HCT116 (cell line): ENCODE results near the gene ITK. TPM values are rescaled to one million over a fixed set of nuclear protein-coding genes. Genes with fewer than 3 reads are reported as not detected.

Experiments
- ATAC-seq: fragments of 200-7000 bp; cut with Tn5 transposase; 2 replicates; pipeline ENCODE4 v1.9.1; 2020; ENCODE audit warnings: mild to moderate bottlenecking, moderate library complexity
- BruUV-seq: library from RNA; stranded (reverse); fragments of 400-500 nt; replicated peaks from 2 replicates; lab custom pipeline; 2021; lab: Mats Ljungman, UMichigan
- CTCF ChIA-PET: fragments of 300-600 bp; sonication (Branson Sonifier 250); formaldehyde crosslinking; loops from one replicate; lab custom pipeline; 2021; ENCODE audit warnings: antibody characterized with exemption; lab: Charles Lee
- POLR2A ChIA-PET: fragments of 300-600, 350-600 bp; sonication (Branson Sonifier 250); formaldehyde crosslinking; loops from one replicate; lab custom pipeline; 2021; ENCODE audit warnings: antibody characterized with exemption; lab: Charles Lee
- RAD21 ChIA-PET, 2 experiments: fragments of 300-600 bp; sonication (Branson Sonifier 250); formaldehyde crosslinking; loops; one replicate each; lab custom pipeline; 2023; ENCODE audit warnings: low total read pairs in 2 of 2; ENCODE audit not compliant: uncharacterized antibody in 2 of 2, unreplicated experiment in 2 of 2, low non-redundant PET in 1 of 2; lab: Charles Lee
- DNase-seq: peaks from one replicate; pipeline ENCODE4 v3.0.0-alpha.2; 2010; ENCODE audit warnings: low read depth, low spot score
- H2AFZ ChIP-seq: fragments of 200-600 bp; shearing (Covaris generic), sonication (generic); 2 replicates; pipeline ENCODE4 v1.6.1; 2017; ENCODE audit warnings: low read depth, mixed run types, mixed read lengths, antibody characterized with exemption, low read length; ENCODE audit not compliant: poor library complexity, severe bottlenecking
- H3K27ac ChIP-seq: 2 replicates; pipeline ENCODE4 v1.5.1; 2012; ENCODE audit warnings: low read depth, low read length
- H3K27me3 ChIP-seq: fragments of 200-600 bp; sonication (generic); 2 replicates; pipeline ENCODE4 v1.6.1; 2016; ENCODE audit warnings: mixed run types, low read length, mixed read lengths; ENCODE audit not compliant: insufficient read depth
- H3K36me3 ChIP-seq, 2 experiments: fragments of 200-500 bp in 1 of 2; fragments of 200-600 bp in 1 of 2; sonication (Bioruptor generic) in 1 of 2; sonication (generic) in 1 of 2; 2 replicates each; pipeline versions ENCODE4 v1.5.1 to v1.6.1; 2014 to 2016; ENCODE audit warnings: low read length in 2 of 2, inconsistent platforms in 1 of 2, mixed read lengths in 1 of 2, mixed run types in 1 of 2; ENCODE audit not compliant: insufficient read depth in 2 of 2, control insufficient read depth in 1 of 2
- H3K4me1 ChIP-seq, 2 experiments: fragments of 200-600 bp in 1 of 2; sonication (generic) in 1 of 2; 2 replicates each; pipeline versions ENCODE4 v1.5.1 to v1.6.1; 2012 to 2017; ENCODE audit warnings: low read length in 2 of 2, inconsistent platforms in 1 of 2, mild to moderate bottlenecking in 1 of 2, mixed read lengths in 1 of 2, mixed run types in 1 of 2, moderate library complexity in 1 of 2; ENCODE audit not compliant: insufficient read depth in 2 of 2, control insufficient read depth in 1 of 2
- H3K4me2 ChIP-seq: fragments of 200-600 bp; sonication (generic); 2 replicates; pipeline ENCODE4 v1.6.1; 2017; ENCODE audit warnings: mixed run types, low read length, mixed read lengths
- H3K4me3 ChIP-seq, 2 experiments: fragments of 200-600 bp in 1 of 2; sonication (generic) in 1 of 2; replicated peaks in 1 of 2; 2 replicates each; pipeline ENCODE4 v1.5.1; 2011 to 2016; ENCODE audit warnings: low read length in 2 of 2, control low read depth in 1 of 2, low read depth in 1 of 2, mild to moderate bottlenecking in 1 of 2, mixed read lengths in 1 of 2, mixed run types in 1 of 2
- H3K79me2 ChIP-seq: fragments of 200-600 bp; sonication (generic); 2 replicates; pipeline ENCODE4 v1.6.1; 2017; ENCODE audit warnings: mild to moderate bottlenecking, mixed run types, low read length, moderate library complexity, mixed read lengths; ENCODE audit not compliant: insufficient read depth
- H3K9ac ChIP-seq: fragments of 200-600 bp; sonication (generic); 2 replicates; pipeline ENCODE4 v1.6.1; 2016; ENCODE audit warnings: low read length, mixed read lengths
- H3K9me2 ChIP-seq: fragments of 200-600 bp; sonication (generic), shearing (Covaris generic); 2 replicates; pipeline ENCODE4 v1.6.1; 2017; ENCODE audit warnings: mixed run types, mild to moderate bottlenecking, moderate library complexity; ENCODE audit not compliant: insufficient read depth
- H3K9me3 ChIP-seq, 2 experiments: fragments of 200-500 bp in 1 of 2; fragments of 200-600 bp in 1 of 2; sonication (Bioruptor generic) in 1 of 2; sonication (generic) in 1 of 2; 2 replicates each; pipeline ENCODE4 v1.6.1; 2014 to 2017; ENCODE audit warnings: low read length in 2 of 2, mixed read lengths in 2 of 2, inconsistent platforms in 1 of 2, low read depth in 1 of 2, mild to moderate bottlenecking in 1 of 2, mixed run types in 1 of 2, moderate library complexity in 1 of 2; ENCODE audit not compliant: control insufficient read depth in 1 of 2, insufficient read depth in 1 of 2
- H4K20me1 ChIP-seq: fragments of 200-600 bp; sonication (generic), shearing (Covaris generic); 2 replicates; pipeline ENCODE4 v1.6.1; 2017; ENCODE audit warnings: mixed run types, mild to moderate bottlenecking, moderate library complexity; ENCODE audit not compliant: insufficient read depth
- CEBPB ChIP-seq: IDR thresholded peaks from 2 replicates; pipeline ENCODE4 v1.6.1; 2012; ENCODE audit warnings: low read depth
- EZH2 ChIP-seq: fragments of 200-600 bp; sonication (generic); IDR thresholded peaks from 2 replicates; pipeline ENCODE4 v1.6.1; 2017; ENCODE audit warnings: antibody characterized with exemption, mixed run types
- FOSL1 ChIP-seq: IDR thresholded peaks from 2 replicates; pipeline ENCODE4 v1.6.1; 2012; ENCODE audit warnings: low read depth
- POLR2A ChIP-seq: IDR thresholded peaks from 2 replicates; pipeline ENCODE4 v1.7.0; 2011; ENCODE audit warnings: borderline replicate concordance; ENCODE audit not compliant: insufficient read depth, insufficient read length; ENCODE audit errors: extremely low read depth
- POLR2AphosphoS5 ChIP-seq: IDR thresholded peaks from 2 replicates; pipeline ENCODE4 v1.6.1; 2011; ENCODE audit warnings: mild to moderate bottlenecking, low read depth, low read length, moderate library complexity
- SP1 ChIP-seq: IDR thresholded peaks from 2 replicates; pipeline ENCODE4 v1.6.1; 2012; ENCODE audit warnings: low read depth
- TCF7L2 ChIP-seq: IDR thresholded peaks from 2 replicates; pipeline ENCODE4 v1.7.0; 2011; ENCODE audit warnings: borderline replicate concordance, inconsistent platforms; ENCODE audit not compliant: insufficient read depth, insufficient read length; ENCODE audit errors: extremely low read depth
- YY1 ChIP-seq: IDR thresholded peaks from 2 replicates; pipeline ENCODE4 v1.6.1; 2011; ENCODE audit warnings: low read length, low read depth, moderate library complexity, mild to moderate bottlenecking; ENCODE audit not compliant: insufficient replicate concordance; ENCODE audit errors: extremely low read depth
- ZFX ChIP-seq: fragments of 450-650 bp; IDR thresholded peaks from 2 replicates; pipeline ENCODE4 v1.6.1; 2017
- intact Hi-C: fragments of 100-400 bp; cut with micrococcal nuclease; formaldehyde crosslinking; loops from 2 replicates; pipeline ENCODE4 v1.10.0; 2022
- total RNA-seq: library from RNA; stranded (reverse); gene quantifications from one replicate; pipeline ENCODE4 v1.2.1, GENCODE V29; 2021; ENCODE audit not compliant: unreplicated experiment
- TF ChIP-seq, protein P1 (sequence below): IDR thresholded peaks from 2 replicates; pipeline ENCODE4 v1.6.1; 2012; ENCODE audit warnings: low read depth
- TF ChIP-seq, protein P2 (sequence below): IDR thresholded peaks from 2 replicates; pipeline ENCODE4 v1.6.1; 2011; ENCODE audit warnings: mild to moderate bottlenecking, low read length, moderate library complexity; ENCODE audit not compliant: insufficient replicate concordance; ENCODE audit errors: extremely low read depth

Gene ITK
- total RNA-seq, 1 experiment from 2014 or later: 0.37 TPM

- no peaks in the 10 kb centered on the region for H3K9me2 ChIP-seq
- intact Hi-C loops: no loop called here
- no peaks in the 10 kb centered on the region for H3K79me2 ChIP-seq
- H3K27ac ChIP-seq: no peak overlapping the region
- ChIA-PET RAD21 (no interaction called here), CTCF (no interaction called here), POLR2A (no interaction called here)
- H3K36me3 ChIP-seq: no peaks in the 10 kb centered on the region
- H4K20me1 ChIP-seq: no peaks in the 10 kb centered on the region
- no peak for ATAC-seq
- no peak overlapping the region for H3K4me2 ChIP-seq
- DNase-seq: no peak
- no peaks in the 10 kb centered on the region for H3K4me1 ChIP-seq
- no peak overlapping the region for H3K9ac ChIP-seq
- no peaks in the 10 kb centered on the region for H3K9me3 ChIP-seq
- H2AFZ ChIP-seq: no peak overlapping the region
- BruUV-seq: no TSS peak
- H3K4me3 ChIP-seq: no peak overlapping the region
- peaks cover 21% of the 10 kb centered on the region for H3K27me3 ChIP-seq
- TF ChIP-seq, protein P1, sequence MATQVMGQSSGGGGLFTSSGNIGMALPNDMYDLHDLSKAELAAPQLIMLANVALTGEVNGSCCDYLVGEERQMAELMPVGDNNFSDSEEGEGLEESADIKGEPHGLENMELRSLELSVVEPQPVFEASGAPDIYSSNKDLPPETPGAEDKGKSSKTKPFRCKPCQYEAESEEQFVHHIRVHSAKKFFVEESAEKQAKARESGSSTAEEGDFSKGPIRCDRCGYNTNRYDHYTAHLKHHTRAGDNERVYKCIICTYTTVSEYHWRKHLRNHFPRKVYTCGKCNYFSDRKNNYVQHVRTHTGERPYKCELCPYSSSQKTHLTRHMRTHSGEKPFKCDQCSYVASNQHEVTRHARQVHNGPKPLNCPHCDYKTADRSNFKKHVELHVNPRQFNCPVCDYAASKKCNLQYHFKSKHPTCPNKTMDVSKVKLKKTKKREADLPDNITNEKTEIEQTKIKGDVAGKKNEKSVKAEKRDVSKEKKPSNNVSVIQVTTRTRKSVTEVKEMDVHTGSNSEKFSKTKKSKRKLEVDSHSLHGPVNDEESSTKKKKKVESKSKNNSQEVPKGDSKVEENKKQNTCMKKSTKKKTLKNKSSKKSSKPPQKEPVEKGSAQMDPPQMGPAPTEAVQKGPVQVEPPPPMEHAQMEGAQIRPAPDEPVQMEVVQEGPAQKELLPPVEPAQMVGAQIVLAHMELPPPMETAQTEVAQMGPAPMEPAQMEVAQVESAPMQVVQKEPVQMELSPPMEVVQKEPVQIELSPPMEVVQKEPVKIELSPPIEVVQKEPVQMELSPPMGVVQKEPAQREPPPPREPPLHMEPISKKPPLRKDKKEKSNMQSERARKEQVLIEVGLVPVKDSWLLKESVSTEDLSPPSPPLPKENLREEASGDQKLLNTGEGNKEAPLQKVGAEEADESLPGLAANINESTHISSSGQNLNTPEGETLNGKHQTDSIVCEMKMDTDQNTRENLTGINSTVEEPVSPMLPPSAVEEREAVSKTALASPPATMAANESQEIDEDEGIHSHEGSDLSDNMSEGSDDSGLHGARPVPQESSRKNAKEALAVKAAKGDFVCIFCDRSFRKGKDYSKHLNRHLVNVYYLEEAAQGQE: no peak
- TF ChIP-seq ZFX (no peak), SP1 (no peak), TCF7L2 (no peak), POLR2AphosphoS5 (no peak), POLR2A (no peak), YY1 (no peak), FOSL1 (no peak), EZH2 (no peak), CEBPB (no peak)
- TF ChIP-seq, protein P2, sequence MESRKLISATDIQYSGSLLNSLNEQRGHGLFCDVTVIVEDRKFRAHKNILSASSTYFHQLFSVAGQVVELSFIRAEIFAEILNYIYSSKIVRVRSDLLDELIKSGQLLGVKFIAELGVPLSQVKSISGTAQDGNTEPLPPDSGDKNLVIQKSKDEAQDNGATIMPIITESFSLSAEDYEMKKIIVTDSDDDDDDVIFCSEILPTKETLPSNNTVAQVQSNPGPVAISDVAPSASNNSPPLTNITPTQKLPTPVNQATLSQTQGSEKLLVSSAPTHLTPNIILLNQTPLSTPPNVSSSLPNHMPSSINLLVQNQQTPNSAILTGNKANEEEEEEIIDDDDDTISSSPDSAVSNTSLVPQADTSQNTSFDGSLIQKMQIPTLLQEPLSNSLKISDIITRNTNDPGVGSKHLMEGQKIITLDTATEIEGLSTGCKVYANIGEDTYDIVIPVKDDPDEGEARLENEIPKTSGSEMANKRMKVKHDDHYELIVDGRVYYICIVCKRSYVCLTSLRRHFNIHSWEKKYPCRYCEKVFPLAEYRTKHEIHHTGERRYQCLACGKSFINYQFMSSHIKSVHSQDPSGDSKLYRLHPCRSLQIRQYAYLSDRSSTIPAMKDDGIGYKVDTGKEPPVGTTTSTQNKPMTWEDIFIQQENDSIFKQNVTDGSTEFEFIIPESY: no peak
These were observed 5.5 kb upstream of the ITK start for GRCh38 chr5:157175071-157175612.
